ENCODE data around the gene DRC3.
A peak's percentile ranks its signal among the peaks of the same experiment; 100 is the strongest.

Gene DRC3

GRCh38 chr17:17957584-17957916 is 15.1 kb upstream of the DRC3 start:
- no peak overlapping the region for H3K4me3 ChIP-seq (ENCODE audit: low read length)
- no peak overlapping the region for H3K9ac ChIP-seq (ENCODE audit: low read length)
- H3K9me3 ChIP-seq (ENCODE audit: control insufficient read depth, low read length), result no peaks in the 10 kb centered on the region
- DNase-seq (ENCODE audit: low read depth), result no peak
- no peaks in the 10 kb centered on the region for H3K27me3 ChIP-seq (replicated peaks; ENCODE audit: control insufficient read depth, insufficient read depth, low read length)
- H3K36me3 ChIP-seq (ENCODE audit: control insufficient read depth, insufficient read depth, low read length, severe bottlenecking), result peaks cover 5% of the 10 kb centered on the region
- peaks cover 29% of the 10 kb centered on the region for H3K4me1 ChIP-seq (ENCODE audit: control insufficient read depth, insufficient read depth, low read length)

DNA sequence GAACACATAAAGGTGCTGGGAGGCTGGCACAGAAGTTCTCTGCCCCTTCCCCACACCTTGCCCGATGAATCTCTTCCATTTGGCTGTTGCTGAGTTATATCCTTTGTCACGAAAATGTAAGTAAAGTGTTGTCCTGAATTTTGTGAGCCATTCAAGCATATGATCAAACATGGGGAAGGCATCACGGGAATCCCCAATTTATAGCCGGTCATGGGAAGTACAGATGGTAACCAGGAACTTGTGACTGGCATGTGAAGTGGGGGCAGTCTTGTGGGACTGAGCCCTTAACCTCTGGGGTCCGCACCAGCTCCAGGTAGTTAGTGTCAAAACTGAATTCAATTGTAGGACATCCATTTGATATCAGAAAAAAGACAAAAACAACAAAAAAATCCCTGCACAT is 13.7 kb upstream of the DRC3 start:
- peak overlapping the region; percentile 72 for H3K9ac ChIP-seq (ENCODE audit: low read length)
- H3K27me3 ChIP-seq (replicated peaks; ENCODE audit: control insufficient read depth, insufficient read depth, low read length), result no peaks in the 10 kb centered on the region
- no peak for DNase-seq (ENCODE audit: low read depth)
- peaks cover 5% of the 10 kb centered on the region for H3K36me3 ChIP-seq (ENCODE audit: control insufficient read depth, insufficient read depth, low read length, severe bottlenecking)
- no peaks in the 10 kb centered on the region for H3K9me3 ChIP-seq (ENCODE audit: control insufficient read depth, low read length)
- peak overlapping the region; percentile 74 for H3K4me3 ChIP-seq (ENCODE audit: low read length)
- peaks cover 29% of the 10 kb centered on the region for H3K4me1 ChIP-seq (ENCODE audit: control insufficient read depth, insufficient read depth, low read length)

DNA sequence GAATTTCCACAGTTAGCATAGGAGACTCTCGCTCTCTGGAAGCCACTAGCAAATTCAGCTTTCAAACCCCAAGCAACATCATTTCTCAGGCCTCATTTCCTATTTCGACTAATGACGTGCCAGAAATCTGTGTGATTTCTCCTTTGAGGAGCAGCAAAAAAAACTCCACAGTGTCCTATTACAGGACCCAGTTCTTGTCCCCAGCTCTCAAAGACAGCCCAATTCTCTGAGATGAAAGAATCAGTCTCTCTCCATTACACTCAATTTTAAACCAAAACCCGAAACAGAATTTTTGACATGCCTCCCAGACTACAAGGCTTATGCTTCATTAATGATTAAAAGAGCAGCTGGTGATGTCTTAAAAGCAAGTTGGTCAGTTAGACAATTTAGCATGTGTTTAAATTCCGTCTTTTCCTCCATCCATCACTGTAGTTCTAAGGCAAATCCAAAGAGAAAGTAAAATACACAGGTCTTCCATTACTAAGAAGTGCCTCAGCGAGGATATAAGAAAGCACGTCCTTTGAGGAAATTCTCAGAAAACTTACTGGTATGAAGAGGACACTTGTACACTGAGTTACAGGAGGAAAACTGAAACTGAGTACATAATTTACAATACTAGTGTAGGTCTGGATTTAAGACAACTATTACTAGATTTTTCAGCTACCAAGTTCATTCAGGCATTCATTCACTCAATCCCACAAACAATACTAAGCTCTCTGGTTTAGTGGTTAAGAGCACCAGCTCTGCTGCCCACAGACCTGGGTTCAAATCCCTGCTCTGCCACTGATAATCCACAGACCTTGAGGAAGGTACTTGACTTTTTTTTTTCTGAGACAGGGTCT is 12.9 kb upstream of the DRC3 start:
- peaks cover 4% of the 10 kb centered on the region for H3K36me3 ChIP-seq (ENCODE audit: control insufficient read depth, insufficient read depth, low read length, severe bottlenecking)
- peaks cover 29% of the 10 kb centered on the region for H3K4me1 ChIP-seq (ENCODE audit: control insufficient read depth, insufficient read depth, low read length)
- no peaks in the 10 kb centered on the region for H3K9me3 ChIP-seq (ENCODE audit: control insufficient read depth, low read length)
- peak overlapping the region; percentile 74 for H3K4me3 ChIP-seq (ENCODE audit: low read length)
- peak; percentile 64 for DNase-seq (ENCODE audit: low read depth)
- H3K27me3 ChIP-seq (replicated peaks; ENCODE audit: control insufficient read depth, insufficient read depth, low read length), result no peaks in the 10 kb centered on the region
- H3K9ac ChIP-seq (ENCODE audit: low read length), result peak overlapping the region; percentile 72

DNA sequence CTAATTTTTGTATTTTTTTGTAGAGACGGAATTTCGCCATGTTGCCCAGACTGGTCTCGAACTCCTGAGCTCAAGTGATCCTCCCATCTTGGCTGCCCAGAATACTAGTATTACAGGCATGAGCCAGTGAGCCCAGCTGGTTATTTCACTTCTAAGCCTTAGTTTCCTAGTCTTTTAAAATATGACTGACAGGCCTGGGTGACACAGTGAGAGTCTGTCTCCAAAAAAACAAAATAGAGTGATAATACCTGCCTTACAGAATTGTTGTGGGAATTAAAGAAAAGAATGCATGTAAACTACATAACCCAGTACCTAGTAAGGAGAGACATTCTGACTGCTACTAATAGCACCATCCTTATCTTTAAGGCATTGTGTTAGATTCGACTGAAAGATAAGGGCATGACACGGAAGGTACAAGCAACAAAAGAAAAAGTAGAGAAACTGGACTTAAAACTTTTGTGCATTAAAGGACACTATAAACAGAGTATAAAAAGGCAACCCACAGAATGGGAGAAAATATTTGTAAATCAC is 12.1 kb upstream of the DRC3 start:
- Histone ChIP-seq H3K4me3 (ENCODE audit: low read length) (no peak overlapping the region), H3K36me3 (ENCODE audit: control insufficient read depth, insufficient read depth, low read length, severe bottlenecking) (no peaks in the 10 kb centered on the region), H3K9ac (ENCODE audit: low read length) (no peak overlapping the region), H3K27me3 (replicated peaks; ENCODE audit: control insufficient read depth, insufficient read depth, low read length) (no peaks in the 10 kb centered on the region), H3K9me3 (ENCODE audit: control insufficient read depth, low read length) (no peaks in the 10 kb centered on the region), H3K4me1 (ENCODE audit: control insufficient read depth, insufficient read depth, low read length) (peaks cover 29% of the 10 kb centered on the region)
- DNase-seq (ENCODE audit: low read depth), result no peak

GRCh38 chr17:17963066-17963465 is 9.6 kb upstream of the DRC3 start:
- Histone ChIP-seq H3K27me3 (replicated peaks; ENCODE audit: control insufficient read depth, insufficient read depth, low read length) (no peaks in the 10 kb centered on the region), H3K4me3 (ENCODE audit: low read length) (no peak overlapping the region), H3K4me1 (ENCODE audit: control insufficient read depth, insufficient read depth, low read length) (peaks cover 33% of the 10 kb centered on the region), H3K9ac (ENCODE audit: low read length) (no peak overlapping the region), H3K36me3 (ENCODE audit: control insufficient read depth, insufficient read depth, low read length, severe bottlenecking) (no peaks in the 10 kb centered on the region), H3K9me3 (ENCODE audit: control insufficient read depth, low read length) (no peaks in the 10 kb centered on the region)
- DNase-seq (ENCODE audit: low read depth), result no peak

DNA sequence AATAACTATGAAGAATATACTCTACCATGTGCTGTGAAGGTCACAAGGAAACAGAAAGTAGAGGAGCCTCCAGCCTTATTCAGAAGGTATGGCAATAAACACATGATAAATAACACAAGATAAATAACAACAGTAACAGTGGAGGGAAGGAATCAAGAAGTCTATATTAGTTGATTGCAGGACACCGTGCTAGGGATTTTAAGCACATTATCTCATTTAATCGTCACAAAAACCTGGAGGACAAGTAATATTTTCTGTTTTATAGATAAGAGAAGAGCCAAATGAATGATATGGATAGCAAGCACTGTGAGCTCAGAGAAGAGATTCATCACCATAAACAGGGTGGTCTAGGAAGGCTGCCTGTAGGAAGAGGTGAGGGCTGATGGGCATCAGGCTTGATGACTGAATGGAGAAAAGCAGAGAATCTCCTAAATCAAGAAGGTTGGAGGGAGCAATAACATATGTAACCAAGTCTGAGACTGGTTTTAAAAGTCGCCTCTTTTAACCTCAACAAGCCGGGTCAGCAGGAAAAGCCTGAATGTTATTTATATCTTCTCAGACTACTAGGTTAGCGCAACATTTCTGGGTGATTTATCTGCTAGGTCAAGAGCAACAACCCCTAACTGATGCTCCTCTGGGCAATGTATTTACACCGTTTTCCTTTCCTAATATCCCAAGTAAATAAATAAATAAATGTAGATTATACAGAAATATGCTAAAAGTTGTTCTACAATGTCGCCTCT is 8.8 kb upstream of the DRC3 start:
- Histone ChIP-seq H3K27me3 (replicated peaks; ENCODE audit: control insufficient read depth, insufficient read depth, low read length) (no peaks in the 10 kb centered on the region), H3K9ac (ENCODE audit: low read length) (no peak overlapping the region), H3K9me3 (ENCODE audit: control insufficient read depth, low read length) (no peaks in the 10 kb centered on the region), H3K4me3 (ENCODE audit: low read length) (no peak overlapping the region), H3K4me1 (ENCODE audit: control insufficient read depth, insufficient read depth, low read length) (peaks cover 25% of the 10 kb centered on the region), H3K36me3 (ENCODE audit: control insufficient read depth, insufficient read depth, low read length, severe bottlenecking) (no peaks in the 10 kb centered on the region)
- DNase-seq (ENCODE audit: low read depth), result no peak

GRCh38 chr17:17964710-17965109 is 8.0 kb upstream of the DRC3 start:
- Histone ChIP-seq H3K36me3 (ENCODE audit: control insufficient read depth, insufficient read depth, low read length, severe bottlenecking) (no peaks in the 10 kb centered on the region), H3K4me1 (ENCODE audit: control insufficient read depth, insufficient read depth, low read length) (peaks cover 17% of the 10 kb centered on the region), H3K27me3 (replicated peaks; ENCODE audit: control insufficient read depth, insufficient read depth, low read length) (no peaks in the 10 kb centered on the region), H3K9me3 (ENCODE audit: control insufficient read depth, low read length) (no peaks in the 10 kb centered on the region), H3K4me3 (ENCODE audit: low read length) (no peak overlapping the region), H3K9ac (ENCODE audit: low read length) (no peak overlapping the region)
- DNase-seq (ENCODE audit: low read depth), result no peak

DNA sequence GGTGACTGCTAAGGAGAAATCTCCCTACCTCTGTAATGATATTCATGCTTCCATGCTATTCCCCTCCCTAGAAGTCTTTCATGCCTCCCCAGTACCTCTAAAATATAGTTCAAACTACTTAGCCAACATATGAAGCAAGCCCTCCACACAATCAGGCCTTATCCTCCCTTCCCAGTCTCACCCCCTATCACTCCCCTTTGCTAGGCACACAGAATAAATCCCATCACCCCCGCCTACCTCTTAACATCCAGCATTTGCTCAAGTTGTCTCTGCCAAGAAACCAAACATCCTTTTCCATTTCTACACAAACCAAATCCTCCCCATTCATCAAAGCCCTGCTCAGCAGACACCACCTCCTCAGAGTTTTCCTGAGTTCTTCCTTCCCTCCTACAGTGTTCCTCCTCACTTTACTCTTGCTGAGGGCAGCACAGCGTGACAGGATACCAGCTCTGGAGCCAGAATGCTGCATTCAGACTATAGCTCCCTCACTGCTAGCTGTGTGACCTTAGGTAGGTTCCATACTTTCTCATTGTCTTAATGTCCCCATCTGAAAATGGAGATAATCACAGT is 7.4 kb upstream of the DRC3 start:
- no peak for DNase-seq (ENCODE audit: low read depth)
- H3K36me3 ChIP-seq (ENCODE audit: control insufficient read depth, insufficient read depth, low read length, severe bottlenecking), result no peaks in the 10 kb centered on the region
- peaks cover 13% of the 10 kb centered on the region for H3K4me1 ChIP-seq (ENCODE audit: control insufficient read depth, insufficient read depth, low read length)
- H3K27me3 ChIP-seq (replicated peaks; ENCODE audit: control insufficient read depth, insufficient read depth, low read length), result no peaks in the 10 kb centered on the region
- no peak overlapping the region for H3K9ac ChIP-seq (ENCODE audit: low read length)
- no peak overlapping the region for H3K4me3 ChIP-seq (ENCODE audit: low read length)
- no peaks in the 10 kb centered on the region for H3K9me3 ChIP-seq (ENCODE audit: control insufficient read depth, low read length)

- no peaks in the 10 kb centered on the region for H3K36me3 ChIP-seq (ENCODE audit: control insufficient read depth, insufficient read depth, low read length, severe bottlenecking)
- H3K9ac ChIP-seq (ENCODE audit: low read length), result no peak overlapping the region
- no peaks in the 10 kb centered on the region for H3K27me3 ChIP-seq (replicated peaks; ENCODE audit: control insufficient read depth, insufficient read depth, low read length)
- no peak for DNase-seq (ENCODE audit: low read depth)
- no peak overlapping the region for H3K4me3 ChIP-seq (ENCODE audit: low read length)
- peaks cover 24% of the 10 kb centered on the region for H3K4me1 ChIP-seq (ENCODE audit: control insufficient read depth, insufficient read depth, low read length)
- no peaks in the 10 kb centered on the region for H3K9me3 ChIP-seq (ENCODE audit: control insufficient read depth, low read length)
Observed at GRCh38 chr17:17966399-17966798, 6.3 kb upstream of the DRC3 start.

DNA sequence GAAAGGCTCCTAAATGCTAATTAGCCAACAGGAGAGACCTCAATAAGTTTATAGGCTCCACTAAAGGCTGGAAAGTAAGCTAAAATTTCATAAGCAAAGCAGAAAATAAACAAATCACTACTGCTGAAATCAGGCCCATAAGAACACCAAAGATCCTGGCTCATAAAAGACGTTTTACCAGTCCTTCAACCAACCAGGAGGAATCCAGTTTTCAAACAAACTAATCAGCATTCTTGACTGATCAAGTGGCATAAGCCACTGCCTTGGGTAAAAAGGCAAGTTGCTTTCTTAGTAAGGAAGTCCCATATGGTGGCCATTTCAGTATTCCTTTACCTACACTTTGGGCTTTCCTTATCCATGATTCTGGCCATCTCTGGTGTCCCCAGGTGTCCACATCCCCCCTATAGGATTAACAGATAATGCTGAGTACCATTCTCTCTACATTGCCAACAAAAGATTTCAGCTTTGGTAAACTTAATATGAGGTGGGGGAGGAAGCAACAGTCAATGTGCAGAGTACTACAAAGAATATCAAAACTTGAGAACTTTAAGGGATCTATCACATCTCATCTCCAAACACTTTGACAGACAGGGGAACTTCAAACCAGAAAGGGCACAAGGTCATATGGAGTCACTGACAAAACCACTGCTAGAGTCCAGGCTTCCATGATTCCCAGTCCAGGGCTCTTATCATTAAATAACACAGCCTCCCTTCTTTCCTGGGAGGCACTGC is 1.8 kb upstream of the DRC3 start:
- H3K36me3 ChIP-seq (ENCODE audit: control insufficient read depth, insufficient read depth, low read length, severe bottlenecking), result no peaks in the 10 kb centered on the region
- H3K4me1 ChIP-seq (ENCODE audit: control insufficient read depth, insufficient read depth, low read length), result peaks cover 31% of the 10 kb centered on the region
- no peaks in the 10 kb centered on the region for H3K9me3 ChIP-seq (ENCODE audit: control insufficient read depth, low read length)
- peak; percentile 24 for DNase-seq (ENCODE audit: low read depth)
- H3K27me3 ChIP-seq (replicated peaks; ENCODE audit: control insufficient read depth, insufficient read depth, low read length), result no peaks in the 10 kb centered on the region
- peak overlapping the region; percentile 90 for H3K9ac ChIP-seq (ENCODE audit: low read length)
- peak overlapping the region; percentile 95 for H3K4me3 ChIP-seq (ENCODE audit: low read length)

Measured in adipocyte (in vitro differentiated cells).